NCI-H82 (cell line): ENCODE measurements around the gene TMEM59.

Experiments used
- DNase-seq: peaks from one replicate; lab custom pipeline; 2025; lab: John Stamatoyannopoulos, UW

TMEM59 gene

DNA sequence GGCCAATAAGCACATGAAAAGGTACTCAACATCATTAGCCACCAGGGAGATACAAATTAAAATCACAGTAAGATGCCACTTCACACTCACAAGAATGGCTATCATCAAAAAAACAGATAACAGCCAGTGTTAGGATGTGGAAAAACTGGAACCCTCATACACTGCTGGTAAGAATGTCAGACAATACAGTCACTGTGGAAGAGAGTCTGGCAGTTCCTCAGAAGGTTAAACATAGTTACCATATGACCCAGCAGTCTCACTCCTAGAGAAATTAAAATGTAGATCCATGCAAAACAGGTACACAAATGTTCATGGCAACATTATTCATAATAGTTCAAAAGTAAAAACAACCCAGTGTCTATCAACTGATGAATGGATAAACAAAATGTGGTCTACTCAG is 68.3 kb downstream of the TMEM59 start:
- no peak for DNase-seq

DNA sequence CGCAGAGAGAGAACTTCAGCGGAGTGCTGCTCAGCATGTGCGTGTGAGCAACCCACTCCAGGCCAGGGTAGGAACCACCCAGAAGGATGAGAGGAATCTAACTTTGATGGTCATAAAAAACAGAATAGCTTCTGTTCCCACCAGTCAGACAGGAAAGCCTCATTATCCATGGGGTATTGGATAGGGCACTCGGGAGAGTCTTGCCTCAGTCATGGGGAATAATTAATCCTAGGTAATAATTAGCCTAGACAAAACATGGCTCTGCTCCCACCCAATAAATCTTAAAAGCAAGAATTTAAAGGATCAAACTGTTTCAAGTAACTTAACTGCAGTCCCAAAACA is 70.3 kb downstream of the TMEM59 start:
- no peak for DNase-seq

DNA sequence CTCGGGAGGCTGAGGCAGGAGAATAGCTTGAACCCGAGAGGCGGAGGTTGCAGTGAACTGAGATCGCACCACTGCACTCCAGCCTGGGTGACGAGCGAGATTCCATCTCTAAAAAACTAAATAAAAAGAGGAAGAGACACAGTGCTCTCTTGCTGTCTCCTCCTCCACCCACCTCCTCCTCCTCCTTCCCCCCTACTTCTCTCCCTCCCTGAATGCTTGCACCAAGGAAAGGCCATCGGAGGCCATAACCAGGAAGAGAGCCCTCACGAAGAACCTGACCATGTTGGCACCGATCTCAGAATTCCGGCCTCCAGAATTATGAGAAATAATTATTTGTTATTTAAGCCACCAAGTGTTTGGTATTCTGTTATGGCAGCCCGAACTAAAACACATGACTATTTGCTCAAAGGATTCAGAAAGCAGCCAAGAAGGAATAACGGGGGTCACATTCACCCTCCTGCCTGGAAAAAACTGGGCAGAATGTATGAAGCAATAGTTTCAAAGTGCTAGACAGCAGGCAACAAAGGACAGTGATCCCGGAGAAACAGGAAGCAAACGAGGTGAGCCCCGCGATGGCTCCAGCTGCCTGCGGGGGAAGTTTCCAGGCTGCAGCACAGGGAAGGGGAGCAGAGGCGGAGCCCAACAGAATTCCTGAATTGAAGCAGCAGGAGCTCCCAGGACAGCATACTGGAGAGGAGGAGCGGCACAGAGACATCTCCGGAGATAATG is 70.8 kb downstream of the TMEM59 start:
- peak; percentile 23 for DNase-seq

DNA sequence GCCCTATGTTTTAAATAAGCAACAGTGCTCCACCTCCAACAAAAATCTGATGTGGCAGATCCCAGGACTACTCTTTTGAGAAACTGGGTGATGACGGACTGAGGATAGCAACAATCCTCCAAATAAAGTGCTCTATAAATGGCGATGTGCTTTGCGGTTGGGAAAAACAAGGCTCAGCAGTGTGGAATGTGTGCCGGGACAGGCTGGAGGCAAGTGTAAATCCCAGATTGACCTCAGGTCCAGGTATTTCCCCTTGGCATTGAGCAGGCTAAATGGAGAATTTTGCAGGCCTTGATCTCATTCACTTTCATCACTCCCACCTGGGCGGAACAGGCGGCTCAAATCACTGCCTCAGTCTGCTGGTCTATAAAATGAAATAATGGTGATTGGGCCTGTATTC is 71.8 kb downstream of the TMEM59 start:
- DNase-seq = no peak

DNA sequence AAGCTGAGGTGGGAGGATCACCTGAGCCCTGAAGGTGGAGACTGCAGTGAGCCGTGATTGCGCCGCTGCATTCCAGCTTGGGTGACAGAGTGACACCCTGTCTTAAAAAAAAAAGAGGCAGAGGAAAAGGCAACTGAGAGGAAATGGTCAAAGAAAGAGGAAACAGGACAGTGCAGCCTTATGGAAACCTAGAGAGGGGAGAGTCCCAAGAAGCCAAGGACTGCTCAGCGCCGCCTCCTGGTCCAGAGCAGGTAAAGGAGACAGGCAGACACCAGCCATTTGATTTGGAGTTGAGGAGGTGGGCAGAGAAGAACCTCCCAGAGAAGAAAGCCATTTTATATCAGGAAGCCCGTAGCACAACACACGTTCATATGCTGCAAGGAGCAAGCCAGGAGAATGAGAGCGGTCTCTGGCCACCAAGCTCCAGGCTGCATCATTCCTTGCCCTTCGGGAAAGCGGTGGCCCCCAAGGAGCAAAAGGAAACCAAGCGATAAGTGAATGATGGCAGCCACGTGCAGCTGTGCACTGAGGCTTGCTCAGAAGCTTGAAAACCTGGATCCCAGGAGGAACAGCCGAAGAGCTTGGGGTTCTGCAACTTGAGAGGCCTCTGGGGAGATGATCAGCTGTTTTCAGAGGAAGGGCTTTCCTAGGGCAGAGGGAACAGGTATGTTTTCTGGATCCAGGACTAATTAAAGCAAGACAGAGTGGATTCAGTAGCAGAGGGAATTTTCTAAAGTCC is 73.1 kb downstream of the TMEM59 start:
- DNase-seq = no peak
